NCI-H82 treated with DMSO at 0.1 percent for 48 hours (cell line): ENCODE data around the gene SLC5A4.
"Not testable (repeated sequence)": the region's sequence is repeated elsewhere in the genome, so short reads cannot be mapped to it uniquely, and the experiment has no call there.

Source experiments
- DNase-seq: peaks from one replicate; lab custom pipeline; 2025; ENCODE audit not compliant: unreplicated experiment; lab: John Stamatoyannopoulos, UW

The SLC5A4 gene

GRCh38 chr22:32255217-32255616 is at the start of gene SLC5A4:
TSS of gene SLC5A4 (minus strand) at chr22:32255347. CDS start at chr22:32255329, 18 bp downstream.
- no peak for DNase-seq

- DNase-seq: not testable (repeated sequence)
These were observed 38.8 kb upstream of the SLC5A4 start for GRCh38 chr22:32293921-32294320.

DNA sequence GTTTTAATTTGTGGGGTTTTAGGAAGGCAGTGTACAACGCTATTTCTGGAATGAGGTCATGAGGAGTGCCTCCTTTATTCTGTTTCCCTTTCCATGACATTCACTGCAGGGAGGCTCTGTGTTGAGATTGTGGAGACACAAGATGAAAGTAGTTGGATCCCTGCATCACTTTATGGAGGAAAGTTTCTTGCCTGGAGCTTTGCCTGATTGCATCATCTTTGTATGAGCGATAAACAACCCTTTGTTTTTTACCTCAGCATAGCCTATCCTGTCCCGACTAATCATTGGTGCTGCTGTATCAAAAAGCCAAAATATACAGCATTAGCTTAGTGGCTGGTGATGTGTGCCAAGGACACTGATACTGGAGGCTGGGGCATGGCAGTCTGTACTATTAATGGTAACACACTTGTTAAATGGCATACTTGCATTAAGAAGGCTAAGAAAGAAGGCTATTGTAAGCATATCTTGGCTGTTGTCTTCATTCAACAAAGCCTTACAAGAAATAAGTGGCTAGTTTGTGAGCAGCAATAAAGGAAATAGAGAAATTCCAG is 31.2 kb upstream of the SLC5A4 start:
- DNase-seq: no peak

GRCh38 chr22:32281072-32281471 is 25.9 kb upstream of the SLC5A4 start:
- no peak for DNase-seq

DNA sequence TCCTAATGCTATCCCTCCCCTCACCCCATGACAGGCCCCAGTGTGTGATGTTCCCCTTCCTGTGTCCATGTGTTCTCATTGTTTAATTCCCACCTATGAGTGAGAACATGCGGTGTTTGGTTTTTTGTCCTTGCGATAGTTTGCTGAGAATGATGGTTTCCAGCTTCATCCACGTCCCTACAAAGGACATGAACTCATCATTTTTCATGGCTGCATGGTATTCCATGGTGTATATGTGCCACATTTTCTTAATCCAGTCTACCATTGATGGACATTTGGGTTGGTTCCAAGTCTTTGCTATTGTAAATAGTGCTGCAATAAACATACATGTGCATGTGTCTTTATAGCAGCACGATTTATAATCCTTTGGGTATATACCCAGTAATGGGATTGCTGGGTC is 20.2 kb upstream of the SLC5A4 start:
- not testable (repeated sequence) for DNase-seq

- DNase-seq: no peak
These were observed 16.2 kb upstream of the SLC5A4 start for GRCh38 chr22:32271389-32271788.

GRCh38 chr22:32270641-32271369 is 15.7 kb upstream of the SLC5A4 start:
- DNase-seq: no peak

GRCh38 chr22:32269316-32269715 is 14.2 kb upstream of the SLC5A4 start:
- DNase-seq: no peak

GRCh38 chr22:32267011-32267410 is 11.9 kb upstream of the SLC5A4 start:
- no peak for DNase-seq

DNA sequence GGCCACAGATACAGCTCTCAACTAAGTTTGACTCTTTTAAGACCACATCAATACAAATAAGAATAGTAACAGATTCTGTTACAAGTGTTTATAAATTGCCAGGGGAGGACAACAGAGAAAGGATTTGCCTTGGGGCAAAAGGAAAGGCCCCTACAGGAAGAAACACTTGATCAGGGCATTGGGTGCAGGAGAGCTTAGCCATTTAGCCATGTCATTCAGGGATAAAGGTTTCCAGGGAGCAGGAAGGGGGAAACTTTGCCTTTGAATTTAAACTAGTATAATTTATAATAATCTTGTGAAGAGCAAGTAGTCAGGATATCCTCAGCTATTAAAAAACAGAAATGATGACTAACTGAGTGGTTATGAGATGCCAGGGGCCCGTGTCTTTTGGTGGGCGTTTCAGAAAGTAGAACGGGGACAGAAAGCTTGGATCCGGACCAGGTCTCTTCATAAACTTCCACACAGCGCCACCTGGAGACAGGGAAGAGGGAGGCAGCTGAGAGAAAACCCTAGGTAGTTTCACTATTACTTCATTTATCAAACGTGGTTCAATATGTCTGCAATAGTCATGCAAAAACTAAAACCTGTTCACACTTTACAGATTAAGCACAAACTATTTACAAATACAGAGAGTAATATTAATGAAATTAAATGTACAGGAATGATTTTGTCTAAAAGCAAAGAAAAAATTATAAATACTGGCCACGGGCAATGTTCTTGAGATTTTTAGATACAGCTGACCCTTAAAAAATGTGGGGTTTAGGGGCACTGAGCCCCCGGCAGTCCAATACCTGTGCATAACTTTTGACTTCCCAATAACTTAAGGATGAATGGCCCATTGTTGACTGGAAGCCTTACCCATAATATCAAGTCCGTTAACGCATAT is 11.0 kb upstream of the SLC5A4 start:
- DNase-seq: peak; percentile 41

DNA sequence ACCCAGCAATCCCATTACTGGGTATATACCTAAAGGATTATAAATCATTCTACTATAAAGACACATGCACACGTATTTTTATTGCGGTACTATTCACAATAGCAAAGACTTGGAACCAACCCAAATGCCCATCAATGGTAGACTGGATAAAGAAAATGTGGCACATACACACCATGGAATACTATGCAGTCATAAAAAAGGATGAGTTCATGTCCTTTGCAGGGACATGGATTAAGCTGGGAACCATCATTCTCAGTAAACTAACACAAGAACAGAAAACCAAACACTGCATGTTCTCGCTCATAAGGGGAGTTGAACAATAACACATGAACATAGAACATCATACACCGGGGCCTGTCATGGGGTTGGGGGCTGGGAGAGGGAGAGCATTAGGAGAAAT is 8.5 kb upstream of the SLC5A4 start:
- not testable (repeated sequence) for DNase-seq

DNA sequence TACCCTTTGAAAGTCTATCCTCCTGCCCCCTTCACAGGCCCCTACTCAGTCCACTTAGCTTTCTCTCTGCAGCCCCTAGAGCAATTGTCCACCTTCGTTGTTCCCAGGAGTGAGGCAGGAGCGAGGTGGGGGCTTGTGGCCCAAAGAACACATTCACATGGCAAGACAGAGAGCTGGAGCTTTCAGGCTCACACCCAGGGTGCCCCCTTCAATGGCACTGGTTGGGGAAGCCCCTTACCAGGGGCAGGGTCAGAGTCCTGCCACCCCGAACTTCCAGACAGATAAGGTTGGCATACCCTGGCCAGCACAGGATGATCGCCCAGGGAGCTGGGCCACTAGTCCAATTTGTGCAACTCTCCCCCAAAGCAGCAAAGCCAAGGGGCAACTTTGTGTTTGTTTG is 6.2 kb upstream of the SLC5A4 start:
- DNase-seq: no peak

DNA sequence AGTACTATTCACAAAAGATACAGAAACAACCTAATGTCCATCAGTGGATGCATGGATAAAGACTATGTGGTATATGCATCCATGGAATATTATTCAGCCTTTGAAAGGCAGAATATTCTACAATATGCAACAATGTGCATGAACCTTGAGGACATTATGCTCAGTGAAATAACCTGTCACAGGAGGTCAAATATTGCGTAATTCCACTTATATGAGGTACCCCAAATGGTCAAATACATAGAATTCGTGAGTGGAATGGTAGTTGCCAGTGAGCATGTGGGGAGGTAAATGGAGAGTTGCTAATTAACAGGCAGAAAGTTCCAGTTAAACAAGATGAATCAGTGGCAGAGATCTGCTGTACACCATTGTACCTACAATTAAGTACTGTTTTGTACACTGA is 3.6 kb upstream of the SLC5A4 start:
- no peak for DNase-seq

DNA sequence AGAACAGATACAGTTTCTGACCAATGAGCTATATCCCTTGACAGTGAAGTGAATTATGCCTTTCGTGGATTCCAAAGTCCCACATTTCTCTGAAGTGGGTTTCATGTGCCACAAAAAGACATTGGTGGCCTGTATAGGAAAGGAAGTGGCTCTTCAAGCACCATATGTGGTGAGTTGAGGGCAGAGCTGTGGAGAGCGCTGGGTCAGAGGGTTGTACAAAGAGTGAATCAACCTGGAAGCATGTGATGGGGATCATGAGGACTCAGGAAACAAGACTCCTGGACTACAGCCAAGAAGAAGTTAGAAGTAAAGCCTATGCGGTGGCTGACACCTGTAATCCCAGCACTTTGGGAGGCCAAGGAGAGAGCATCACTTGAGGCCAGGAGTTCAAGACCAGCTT is 579 bp upstream of the SLC5A4 start:
- no peak for DNase-seq

- DNase-seq: no peak
These were observed 5.9 kb downstream of the SLC5A4 start for GRCh38 chr22:32249231-32249630.

DNA sequence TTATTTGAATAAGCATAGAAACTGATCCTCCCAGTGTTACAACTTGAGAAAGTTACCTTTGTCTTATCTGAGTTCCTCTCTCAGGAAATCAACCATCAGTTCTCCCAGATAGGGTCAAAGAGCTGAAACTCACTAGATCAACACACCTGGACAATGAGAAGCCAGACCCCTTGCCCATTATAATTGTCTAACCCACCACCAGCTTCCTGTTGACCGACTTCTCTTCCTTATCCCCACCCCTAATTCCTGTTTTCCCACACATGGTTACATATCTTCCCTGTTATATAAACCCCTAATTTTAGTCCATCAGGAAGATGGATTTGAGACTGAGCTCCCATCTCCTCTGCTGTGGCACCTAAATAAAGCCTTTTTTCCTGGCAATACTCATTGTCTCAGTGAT is 6.9 kb downstream of the SLC5A4 start:
- DNase-seq: no peak

DNA sequence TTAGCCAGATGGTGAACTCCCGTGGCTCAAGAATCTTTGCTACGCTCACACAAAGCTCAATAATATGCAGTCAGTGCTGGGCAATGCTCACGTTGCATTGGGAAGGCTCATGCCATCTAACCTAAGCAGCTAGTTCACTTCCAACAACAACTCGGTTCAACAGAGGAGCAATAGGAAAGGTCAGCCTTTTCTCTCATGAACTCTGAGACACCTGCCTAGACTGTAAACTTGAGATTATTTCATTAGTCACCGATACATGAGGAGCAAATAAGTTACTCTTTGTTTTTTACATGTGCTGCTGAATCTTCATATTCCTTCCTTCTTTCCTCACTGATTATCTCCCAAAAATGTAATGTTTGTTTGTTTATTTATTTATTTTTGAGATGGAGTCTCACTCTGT is 9.0 kb downstream of the SLC5A4 start:
- no peak for DNase-seq

GRCh38 chr22:32245042-32245441 is 10.1 kb downstream of the SLC5A4 start:
- DNase-seq: no peak

GRCh38 chr22:32244547-32244946 is 10.6 kb downstream of the SLC5A4 start:
- no peak for DNase-seq

GRCh38 chr22:32240461-32240860 is 14.7 kb downstream of the SLC5A4 start:
- DNase-seq: no peak

GRCh38 chr22:32237906-32238305 is 17.2 kb downstream of the SLC5A4 start:
- DNase-seq: no peak

DNA sequence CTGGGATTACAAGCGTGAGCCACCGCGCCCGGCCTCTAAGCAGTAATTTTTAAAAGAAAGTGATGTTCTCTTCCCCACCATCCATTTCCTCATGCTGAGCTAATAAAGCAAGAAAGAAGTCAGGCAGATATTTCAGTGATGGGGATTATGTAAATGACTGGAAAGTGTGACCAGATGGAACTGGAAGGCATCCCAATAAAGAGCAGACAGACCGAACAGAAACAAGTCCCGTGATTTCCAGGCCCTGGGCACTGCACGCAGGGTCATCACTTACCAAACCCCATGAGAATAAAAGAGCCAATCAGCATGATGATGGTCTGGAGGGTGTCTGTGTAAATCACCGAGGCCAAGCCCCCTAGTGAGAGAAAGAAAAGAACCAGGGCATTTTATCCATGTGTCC is 18.2 kb downstream of the SLC5A4 start:
- no peak for DNase-seq
